T-cell (primary cell): ENCODE results near the gene ELF3. TPM values are rescaled to one million over a fixed set of nuclear protein-coding genes. Genes with fewer than 3 reads are reported as not detected.
"Not testable (repeated sequence)": the region's sequence is repeated elsewhere in the genome, so short reads cannot be mapped to it uniquely, and the experiment has no call there.

Experiments used
- ATAC-seq, 4 experiments: fragments of 200-7000 bp in 3 of 4; fragments of 150-1000 bp in 1 of 4; cut with Tn5 transposase; replicated peaks in 1 of 4; 1 replicate in 3 of 4; 2 replicates in 1 of 4; pipeline ENCODE4 v1.10.0; 2021; ENCODE audit warnings: moderate library complexity in 3 of 4, mild to moderate bottlenecking in 2 of 4, moderate number of reproducible peaks in 1 of 4
- CTCF ChIA-PET, 2 donors: fragments of 300-600 bp; sonication (Branson Sonifier 250); formaldehyde crosslinking; loops; one replicate each; lab custom pipeline; 2022; ENCODE audit warnings: antibody characterized with exemption in 2 of 2; lab: Charles Lee
- POLR2A ChIA-PET, 2 donors: fragments of 300-600 bp; sonication (Branson Sonifier 250); formaldehyde crosslinking; loops; one replicate each; lab custom pipeline; 2022; ENCODE audit warnings: antibody characterized with exemption in 2 of 2; lab: Charles Lee
- DNase-seq, 35 experiments: peaks; one replicate each; pipeline versions ENCODE4 v3.0.0 to v3.0.0-alpha.2; 2013 to 2023
- H3K27ac ChIP-seq: one replicate; pipeline ENCODE4 v1.5.1; 2013; ENCODE audit warnings: low read length
- H3K27me3 ChIP-seq, 2 experiments: replicated peaks in 1 of 2; 1 replicate in 1 of 2; 2 replicates in 1 of 2; pipeline versions ENCODE4 v1.6.1 to v1.7.0; 2013; ENCODE audit warnings: low read length in 1 of 2, mixed read lengths in 1 of 2; ENCODE audit not compliant: control insufficient read depth in 2 of 2, insufficient read depth in 2 of 2; ENCODE audit errors: extremely low read depth in 1 of 2
- H3K36me3 ChIP-seq, 2 donors: 1 replicate in 1 of 2; 2 replicates in 1 of 2; pipeline versions ENCODE4 v1.6.1 to v1.7.0; 2013; ENCODE audit warnings: low read length in 1 of 2; ENCODE audit not compliant: control insufficient read depth in 2 of 2, insufficient read depth in 1 of 2; ENCODE audit errors: extremely low read depth in 1 of 2
- H3K4me1 ChIP-seq, 2 experiments: 1 replicate in 1 of 2; 2 replicates in 1 of 2; pipeline versions ENCODE4 v1.6.1 to v1.7.0; 2013; ENCODE audit warnings: low read length in 2 of 2, mixed read lengths in 1 of 2; ENCODE audit not compliant: insufficient read depth in 2 of 2, control insufficient read depth in 1 of 2; ENCODE audit errors: extremely low read depth in 1 of 2
- H3K4me3 ChIP-seq, 2 donors: 1 replicate in 1 of 2; 2 replicates in 1 of 2; pipeline versions ENCODE4 v1.5.1 to v1.7.0; 2013; ENCODE audit warnings: mild to moderate bottlenecking in 2 of 2, low read length in 1 of 2, moderate library complexity in 1 of 2; ENCODE audit not compliant: control insufficient read depth in 1 of 2; ENCODE audit errors: extremely low read depth in 1 of 2
- H3K9me3 ChIP-seq: 2 replicates; pipeline ENCODE4 v1.7.0; 2013
- H3K27ac Mint-ChIP-seq, 2 donors: one replicate each; pipeline ENCODE4 v1.8.0; 2020 to 2021; ENCODE audit warnings: mild to moderate bottlenecking in 2 of 2, mixed read lengths in 2 of 2
- H3K27me3 Mint-ChIP-seq, 2 donors: one replicate each; pipeline ENCODE4 v1.8.0; 2021 to 2022; ENCODE audit warnings: mixed read lengths in 2 of 2
- H3K36me3 Mint-ChIP-seq: one replicate; pipeline ENCODE4 v1.8.0; 2021; ENCODE audit warnings: mixed read lengths
- H3K4me1 Mint-ChIP-seq, 3 donors: one replicate each; pipeline ENCODE4 v1.8.0; 2020 to 2022; ENCODE audit warnings: mixed read lengths in 3 of 3, mild to moderate bottlenecking in 1 of 3
- H3K4me3 Mint-ChIP-seq, 3 donors: one replicate each; pipeline ENCODE4 v1.8.0; 2020 to 2022; ENCODE audit warnings: mild to moderate bottlenecking in 3 of 3, mixed read lengths in 3 of 3, moderate library complexity in 3 of 3
- H3K9me3 Mint-ChIP-seq, 3 donors: one replicate each; pipeline ENCODE4 v1.8.0; 2020 to 2022; ENCODE audit warnings: mixed read lengths in 3 of 3
- WGBS: methylation state at CpG from one replicate; pipeline ENCODE4 v1.1.5; 2013; ENCODE audit warnings: missing lambda C conversion rate; ENCODE audit not compliant: insufficient coverage; 5-methylcytosine and 5-hydroxymethylcytosine counted together
- total RNA-seq, 35 experiments: library from RNA in 6 of 35; stranded (reverse) in 6 of 35; fragments of 120-200 nt in 1 of 35; gene quantifications; one replicate each; pipeline versions ENCODE4 v1.2.1 to v1.2.4 and lab custom pipeline; 2013 to 2026

The ELF3 gene
- total RNA-seq (1 to 10 TPM in 4 of 5 donors, under 1 TPM in 1; 0.90 to 3.7 (median 1.5) TPM), total RNA-seq (lab: John Stamatoyannopoulos, UW) (0 to 2.0 (median 0.37) reads per million in 29 experiments)
- 2.6 TPM for total RNA-seq (2013)

- ATAC-seq (no peak), DNase-seq (no peak)
- H3K27ac Mint-ChIP-seq = no peak within 1 kb of the TSS
- H3K27ac ChIP-seq = no peak within 1 kb of the TSS
- ChIA-PET CTCF (interaction anchor here in 1 of 2 donors (0.6 to 0.9 kb wide), 2 partner anchors 125 to 408 kb away, joined by 3 to 5 read pairs; no protein-coding TSS in a partner anchor), POLR2A (no interaction called here)
- H3K4me1 Mint-ChIP-seq = peaks cover 0 to 5% (median 2%) of the 10 kb centered on the region in 3 donors
- no peaks in the 10 kb centered on the region for H3K27me3 Mint-ChIP-seq
- no peak within 1 kb of the TSS for H3K4me3 Mint-ChIP-seq
- peaks cover 3 to 4% of the 10 kb centered on the region in 2 donors for H3K36me3 ChIP-seq
- no peaks in the 10 kb centered on the region for H3K9me3 ChIP-seq
- H3K9me3 Mint-ChIP-seq = no peaks in the 10 kb centered on the region
- peaks cover 10% of the 10 kb centered on the region for H3K36me3 Mint-ChIP-seq
- WGBS = 88% methylated on average over 22 of the region's 24 CpGs
- H3K4me3 ChIP-seq = no peak within 1 kb of the TSS
- H3K4me1 ChIP-seq = peaks cover 0 to 4% of the 10 kb centered on the region in 2 experiments
- H3K27me3 ChIP-seq = peaks cover 0 to 12% of the 10 kb centered on the region in 2 experiments
These were observed at the start of gene ELF3 for GRCh38 chr1:202010180-202011015. ELF3 (plus strand) TSS chr1:202010587; CDS start chr1:202011137, 550 bp downstream.

DNA sequence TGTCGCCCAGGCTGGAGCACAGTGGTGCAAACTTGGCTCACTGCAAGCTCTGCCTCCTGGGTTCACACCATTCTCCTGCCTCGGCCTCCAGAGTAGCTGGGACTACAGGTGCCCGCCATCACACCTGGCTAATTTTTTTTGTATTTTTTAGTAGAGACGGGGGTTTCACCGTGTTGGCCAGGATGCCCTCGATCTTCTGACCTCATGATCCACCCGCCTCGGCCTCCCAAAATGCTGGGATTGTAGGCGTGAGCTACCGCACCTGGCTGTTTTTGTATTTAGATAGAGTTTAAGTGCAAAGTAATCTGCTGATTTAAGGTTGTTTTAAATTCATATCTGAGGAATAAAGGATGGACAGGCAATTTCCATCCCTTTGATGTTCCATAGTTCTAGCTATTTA is 48.0 kb upstream of the ELF3 start:
- DNase-seq, H3K4me1 Mint-ChIP-seq, H3K4me1 ChIP-seq, H3K27me3 Mint-ChIP-seq, H3K9me3 Mint-ChIP-seq, H3K27me3 ChIP-seq, ATAC-seq, H3K4me3 Mint-ChIP-seq, H3K27ac ChIP-seq, H3K27ac Mint-ChIP-seq, H3K9me3 ChIP-seq, H3K4me3 ChIP-seq, POLR2A ChIA-PET: not testable (repeated sequence)
- WGBS = 95% methylated on average over 3 of the region's 10 CpGs
- H3K36me3 Mint-ChIP-seq = peaks cover 42% of the 10 kb centered on the region
- H3K36me3 ChIP-seq = peaks cover 5 to 67% of the 10 kb centered on the region in 2 donors
- CTCF ChIA-PET = interaction anchor here in 1 of 2 donors (0.5 kb wide), 2 partner anchors 11 to 177 kb away, joined by 3 to 5 read pairs; no protein-coding TSS in a partner anchor

GRCh38 chr1:201964261-201964660 is 46.1 kb upstream of the ELF3 start:
- ChIA-PET POLR2A (interaction anchor here in 1 of 2 donors (0.5 to 0.6 kb wide), 3 partner anchors 10 to 201 kb away, joined by 3 to 10 read pairs (median 6); no protein-coding TSS in a partner anchor), CTCF (interaction anchor here (0.7 to 1.7 kb wide), 2 partner anchors 9 to 948 kb away, joined by 4 to 7 read pairs; partner anchors contain the start of gene TIMM17A (in 1 of the 2))
- Mint-ChIP-seq H3K4me1 (peaks cover 0 to 4% (median 0%) of the 10 kb centered on the region in 3 donors), H3K9me3 (no peaks in the 10 kb centered on the region), H3K27ac (no peak overlapping the region), H3K27me3 (no peaks in the 10 kb centered on the region), H3K36me3 (peaks cover 43% of the 10 kb centered on the region), H3K4me3 (no peak overlapping the region)
- Histone ChIP-seq H3K27ac (no peak overlapping the region), H3K4me1 (no peaks in the 10 kb centered on the region), H3K4me3 (no peak overlapping the region), H3K27me3 (no peaks in the 10 kb centered on the region), H3K36me3 (peaks cover 5 to 66% of the 10 kb centered on the region in 2 donors), H3K9me3 (no peaks in the 10 kb centered on the region)
- ATAC-seq = no peak
- DNase-seq = no peak
- WGBS = no CpG with 5 or more reads among the region's 1 CpG

- POLR2A ChIA-PET = no interaction called here
- CTCF ChIA-PET = no interaction called here
- no peak overlapping the region for H3K27ac ChIP-seq
- Mint-ChIP-seq H3K4me3 (no peak overlapping the region), H3K9me3 (no peaks in the 10 kb centered on the region), H3K27ac (no peak overlapping the region), H3K36me3 (peaks cover 56% of the 10 kb centered on the region), H3K27me3 (no peaks in the 10 kb centered on the region), H3K4me1 (peaks cover 0 to 4% (median 0%) of the 10 kb centered on the region in 3 donors)
- H3K4me1 ChIP-seq = no peaks in the 10 kb centered on the region
- 100% methylated on average over 2 of the region's 5 CpGs for WGBS
- no peak overlapping the region for H3K4me3 ChIP-seq
- no peaks in the 10 kb centered on the region for H3K27me3 ChIP-seq
- peaks cover 5 to 71% of the 10 kb centered on the region in 2 donors for H3K36me3 ChIP-seq
- ATAC-seq (no peak), DNase-seq (no peak)
- no peaks in the 10 kb centered on the region for H3K9me3 ChIP-seq
These were observed 44.2 kb upstream of the ELF3 start for GRCh38 chr1:201966171-201966570.

- CTCF ChIA-PET = interaction anchor here in 1 of 2 donors (0.6 kb wide), 1 partner anchor 23 kb away, joined by 5 read pairs; no protein-coding TSS in a partner anchor
- H3K36me3 Mint-ChIP-seq = peaks cover 48% of the 10 kb centered on the region
- POLR2A ChIA-PET = interaction anchor here in 1 of 2 donors (0.6 kb wide), 1 partner anchor 44 kb away, joined by 3 read pairs; no protein-coding TSS in a partner anchor
These were observed 42.0 kb upstream of the ELF3 start for GRCh38 chr1:201968202-201968925.

More at GRCh38 chr1:201968202-201968925, 42.0 kb upstream of the ELF3 start:
- Histone ChIP-seq H3K4me3 (no peak overlapping the region), H3K27ac (no peak overlapping the region), H3K4me1 (no peaks in the 10 kb centered on the region), H3K9me3 (no peaks in the 10 kb centered on the region), H3K36me3 (peaks cover 5 to 54% of the 10 kb centered on the region in 2 donors), H3K27me3 (no peaks in the 10 kb centered on the region)
- DNase-seq (no peak), ATAC-seq (no peak)
- H3K27ac Mint-ChIP-seq = no peak overlapping the region
- H3K4me1 Mint-ChIP-seq = no peaks in the 10 kb centered on the region
- H3K4me3 Mint-ChIP-seq = no peak overlapping the region
- H3K9me3 Mint-ChIP-seq = no peaks in the 10 kb centered on the region
- 97% methylated on average over 8 of the region's 16 CpGs for WGBS
- no peaks in the 10 kb centered on the region for H3K27me3 Mint-ChIP-seq
